ENCODE results near the gene SCFD2. TPM values are rescaled to one million over a fixed set of nuclear protein-coding genes. Genes with fewer than 3 reads are reported as not detected.
"Not testable (repeated sequence)": the region's sequence is repeated elsewhere in the genome, so short reads cannot be mapped to it uniquely, and the experiment has no call there.

The SCFD2 gene
- polyA plus RNA-seq, 1 donor from 2014 or later, result 17.2 TPM

- Mint-ChIP-seq H3K4me3 (no peak overlapping the region), H3K27ac (no peak overlapping the region), H3K27me3 (no peaks in the 10 kb centered on the region), H3K36me3 (peaks cover 3% of the 10 kb centered on the region), H3K4me1 (peaks cover 32 to 53% (median 47%) of the 10 kb centered on the region in 3 donors), H3K9me3 (no peaks in the 10 kb centered on the region)
These were observed 4.4 kb downstream of the SCFD2 start for GRCh38 chr4:53361451-53361850.

- no peaks in the 10 kb centered on the region for H3K27me3 Mint-ChIP-seq
- H3K4me1 Mint-ChIP-seq, result peaks cover 8 to 22% (median 21%) of the 10 kb centered on the region in 3 donors
- peaks cover 12% of the 10 kb centered on the region for H3K36me3 Mint-ChIP-seq
- H3K4me3 Mint-ChIP-seq, result no peak overlapping the region
- H3K9me3 Mint-ChIP-seq, result no peaks in the 10 kb centered on the region
- H3K27ac Mint-ChIP-seq, result no peak overlapping the region
These were observed 9.8 kb downstream of the SCFD2 start for GRCh38 chr4:53355930-53356521.

GRCh38 chr4:53354012-53354722 lies 11.7 kb downstream of the SCFD2 start:
- Mint-ChIP-seq H3K36me3 (peaks cover 21% of the 10 kb centered on the region), H3K4me1 (peaks cover 4 to 9% (median 6%) of the 10 kb centered on the region in 3 donors), H3K27ac (no peak overlapping the region), H3K27me3 (no peaks in the 10 kb centered on the region), H3K4me3 (no peak overlapping the region), H3K9me3 (no peaks in the 10 kb centered on the region)

- peaks cover 3 to 15% (median 4%) of the 10 kb centered on the region in 3 donors for H3K4me1 Mint-ChIP-seq
- H3K27me3 Mint-ChIP-seq, result no peaks in the 10 kb centered on the region
- no peak overlapping the region for H3K27ac Mint-ChIP-seq
- peaks cover 33% of the 10 kb centered on the region for H3K36me3 Mint-ChIP-seq
- H3K9me3 Mint-ChIP-seq, result peaks cover 2 to 5% (median 4%) of the 10 kb centered on the region in 3 donors
- H3K4me3 Mint-ChIP-seq, result no peak overlapping the region
These were observed 16.8 kb downstream of the SCFD2 start for GRCh38 chr4:53349091-53349491.

- Mint-ChIP-seq H3K27ac (no peak overlapping the region), H3K27me3 (no peaks in the 10 kb centered on the region), H3K4me3 (no peak overlapping the region), H3K4me1 (peaks cover 4 to 15% (median 6%) of the 10 kb centered on the region in 3 donors), H3K9me3 (peaks cover 4 to 5% (median 4%) of the 10 kb centered on the region in 3 donors), H3K36me3 (peaks cover 40% of the 10 kb centered on the region)
These were observed 17.8 kb downstream of the SCFD2 start for GRCh38 chr4:53348046-53348445.

- peaks cover 4 to 5% (median 4%) of the 10 kb centered on the region in 3 donors for H3K9me3 Mint-ChIP-seq
- H3K27me3 Mint-ChIP-seq, result no peaks in the 10 kb centered on the region
- no peak overlapping the region for H3K4me3 Mint-ChIP-seq
- H3K36me3 Mint-ChIP-seq, result peaks cover 42% of the 10 kb centered on the region
- peak overlapping the region in 1 of 3 donors; percentile 25 for H3K27ac Mint-ChIP-seq
- H3K4me1 Mint-ChIP-seq, result peaks cover 5 to 16% (median 10%) of the 10 kb centered on the region in 3 donors
These were observed 18.7 kb downstream of the SCFD2 start for GRCh38 chr4:53346920-53347852.

- not testable (repeated sequence) for H3K9me3 Mint-ChIP-seq
These were observed 19.5 kb downstream of the SCFD2 start for GRCh38 chr4:53346392-53346791.

GRCh38 chr4:53340145-53340544 lies 25.7 kb downstream of the SCFD2 start:
- not testable (repeated sequence) for H3K4me3 Mint-ChIP-seq, H3K27me3 Mint-ChIP-seq, H3K9me3 Mint-ChIP-seq, H3K27ac Mint-ChIP-seq
- H3K4me1 Mint-ChIP-seq, result peaks cover 5 to 16% (median 14%) of the 10 kb centered on the region in 3 donors
- peaks cover 23% of the 10 kb centered on the region for H3K36me3 Mint-ChIP-seq

More at GRCh38 chr4:53346392-53346791, 19.5 kb downstream of the SCFD2 start:
- not testable (repeated sequence) for H3K27me3 Mint-ChIP-seq, H3K27ac Mint-ChIP-seq, H3K4me3 Mint-ChIP-seq
- Mint-ChIP-seq H3K36me3 (peaks cover 42% of the 10 kb centered on the region), H3K4me1 (peaks cover 9 to 20% (median 10%) of the 10 kb centered on the region in 3 donors)

GRCh38 chr4:53334916-53335315 lies 30.9 kb downstream of the SCFD2 start:
- H3K27ac Mint-ChIP-seq, H3K36me3 Mint-ChIP-seq, H3K4me3 Mint-ChIP-seq, H3K27me3 Mint-ChIP-seq, H3K9me3 Mint-ChIP-seq, H3K4me1 Mint-ChIP-seq: not testable (repeated sequence)

- no peaks in the 10 kb centered on the region for H3K9me3 Mint-ChIP-seq
- H3K27me3 Mint-ChIP-seq, result no peaks in the 10 kb centered on the region
- peaks cover 2 to 12% (median 5%) of the 10 kb centered on the region in 3 donors for H3K4me1 Mint-ChIP-seq
- no peak overlapping the region for H3K27ac Mint-ChIP-seq
- H3K36me3 Mint-ChIP-seq, result peaks cover 6% of the 10 kb centered on the region
- H3K4me3 Mint-ChIP-seq, result no peak overlapping the region
These were observed 39.3 kb downstream of the SCFD2 start for GRCh38 chr4:53326535-53326934.

- Mint-ChIP-seq H3K36me3 (peaks cover 6% of the 10 kb centered on the region), H3K9me3 (no peaks in the 10 kb centered on the region), H3K27ac (no peak overlapping the region), H3K4me1 (peaks cover 3 to 12% (median 10%) of the 10 kb centered on the region in 3 donors), H3K4me3 (no peak overlapping the region), H3K27me3 (no peaks in the 10 kb centered on the region)
These were observed 43.2 kb downstream of the SCFD2 start for GRCh38 chr4:53322696-53323095.

GRCh38 chr4:53321984-53322289 lies 43.9 kb downstream of the SCFD2 start:
- no peaks in the 10 kb centered on the region for H3K9me3 Mint-ChIP-seq
- no peak overlapping the region for H3K4me3 Mint-ChIP-seq
- H3K27me3 Mint-ChIP-seq, result no peaks in the 10 kb centered on the region
- H3K27ac Mint-ChIP-seq, result no peak overlapping the region
- H3K36me3 Mint-ChIP-seq, result peaks cover 6% of the 10 kb centered on the region
- H3K4me1 Mint-ChIP-seq, result peaks cover 3 to 7% (median 5%) of the 10 kb centered on the region in 3 donors

GRCh38 chr4:53321151-53321983 lies 44.5 kb downstream of the SCFD2 start:
- Mint-ChIP-seq H3K4me3 (no peak overlapping the region), H3K27ac (no peak overlapping the region), H3K27me3 (no peaks in the 10 kb centered on the region), H3K4me1 (peaks cover 3 to 7% (median 5%) of the 10 kb centered on the region in 3 donors), H3K9me3 (no peaks in the 10 kb centered on the region), H3K36me3 (peaks cover 2% of the 10 kb centered on the region)

GRCh38 chr4:53315300-53315699 lies 50.6 kb downstream of the SCFD2 start:
- H3K4me1 Mint-ChIP-seq, result peaks cover 0 to 8% (median 5%) of the 10 kb centered on the region in 3 donors
- no peaks in the 10 kb centered on the region for H3K27me3 Mint-ChIP-seq
- H3K4me3 Mint-ChIP-seq, result no peak overlapping the region
- peak overlapping the region in 1 of 3 donors; percentile 72 for H3K27ac Mint-ChIP-seq
- peaks cover 12% of the 10 kb centered on the region for H3K36me3 Mint-ChIP-seq
- no peaks in the 10 kb centered on the region for H3K9me3 Mint-ChIP-seq
